HG03432 (cell line): ENCODE results near the gene GGACT.
"Not testable (repeated sequence)": the region's sequence is repeated elsewhere in the genome, so short reads cannot be mapped to it uniquely, and the experiment has no call there.

Experiments used
- ATAC-seq: cut with Tn5 transposase; IDR thresholded peaks from one replicate; pipeline ENCODE4 v1.9.1; 2021; ENCODE audit warnings: mild to moderate bottlenecking, moderate library complexity; ENCODE audit not compliant: unreplicated experiment

The GGACT gene

DNA sequence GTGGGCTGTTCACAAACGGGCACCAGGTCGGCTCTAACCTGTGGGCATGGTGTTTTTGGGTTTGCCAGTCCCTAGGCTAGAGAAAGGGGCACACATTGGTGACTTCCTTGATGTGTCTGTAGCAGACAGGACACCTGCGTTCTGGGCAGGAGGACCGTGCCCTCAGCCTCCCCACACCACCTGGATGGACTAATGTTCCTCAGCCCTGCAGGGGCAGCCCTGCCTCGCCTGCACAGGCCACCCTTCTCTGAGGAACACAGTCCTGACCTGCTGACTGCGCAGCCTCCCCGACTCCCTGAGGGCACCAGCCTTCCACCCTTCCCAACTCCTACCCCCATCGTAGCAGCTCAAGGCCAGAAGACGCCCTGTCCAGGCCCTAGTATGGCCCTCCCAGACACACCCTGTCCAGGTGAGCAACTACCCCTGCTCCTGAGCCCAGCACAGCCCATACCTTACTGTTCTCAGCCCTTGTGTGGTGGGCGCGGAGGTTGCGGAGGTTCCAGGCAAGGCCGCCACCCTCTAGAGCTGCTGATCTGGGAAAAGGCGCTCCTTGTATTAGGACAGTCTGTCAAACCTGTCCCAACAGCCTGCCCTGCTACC lies 55.7 kb downstream of the GGACT start:
- no peak for ATAC-seq

DNA sequence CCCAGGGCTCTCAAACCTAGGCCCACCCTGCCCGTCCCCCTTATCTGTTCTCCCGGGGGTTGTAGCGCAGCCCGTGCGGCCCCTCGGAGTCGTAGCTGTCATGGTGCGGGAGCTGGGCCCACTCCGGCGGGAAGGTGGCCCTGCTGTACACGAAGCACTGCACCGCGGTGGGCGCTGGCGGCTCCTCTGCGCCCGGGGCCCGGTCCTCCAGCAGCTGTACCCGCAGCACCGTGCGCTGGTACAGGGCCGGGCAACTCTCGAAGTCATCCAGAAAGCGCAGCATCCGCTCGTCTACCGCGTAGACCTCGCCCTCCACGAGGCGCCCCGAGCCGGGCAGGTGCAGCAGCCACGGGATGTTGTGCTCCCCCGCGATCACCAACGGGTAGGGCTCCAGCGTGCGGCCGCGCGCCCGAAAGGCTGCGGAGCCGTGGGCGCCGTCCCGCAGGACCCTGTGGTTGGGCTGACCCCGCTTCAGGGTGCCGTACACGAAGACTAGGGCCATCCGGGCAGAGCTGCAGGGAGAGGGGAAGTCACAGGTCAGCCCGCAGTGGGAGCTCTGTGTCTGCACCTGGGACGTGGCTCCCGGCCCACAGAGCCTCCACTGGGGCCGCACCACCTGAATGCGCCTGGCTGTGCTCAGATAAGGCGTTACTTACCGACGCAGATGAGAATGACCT lies 56.4 kb downstream of the GGACT start:
- ATAC-seq, result no peak

DNA sequence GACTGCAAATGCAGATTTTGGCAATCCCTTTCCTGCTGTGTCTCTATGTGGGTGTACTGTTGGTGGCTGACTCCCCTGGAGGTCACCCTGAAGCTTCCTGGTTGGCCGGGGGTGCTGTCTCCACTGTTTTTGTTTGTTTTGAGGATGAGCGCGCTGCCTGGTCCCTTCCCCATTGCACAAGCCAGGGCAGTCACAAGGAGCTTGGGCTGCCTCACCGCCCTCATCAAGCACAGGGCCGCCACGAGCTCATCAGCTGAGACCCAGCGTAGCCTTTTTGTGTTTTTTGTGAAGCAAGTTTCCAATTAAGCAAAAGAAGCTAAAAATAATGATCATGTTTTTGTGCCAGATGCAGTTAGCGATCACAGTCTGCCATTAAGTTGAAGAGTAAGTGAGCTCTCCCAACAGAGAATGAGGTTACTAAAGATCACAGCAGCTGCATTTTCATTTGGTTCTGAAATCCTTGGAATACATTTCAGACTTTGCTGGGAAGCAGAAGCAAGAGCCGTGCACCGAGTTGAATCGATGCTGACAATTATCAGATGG lies 57.8 kb downstream of the GGACT start:
- no peak for ATAC-seq

DNA sequence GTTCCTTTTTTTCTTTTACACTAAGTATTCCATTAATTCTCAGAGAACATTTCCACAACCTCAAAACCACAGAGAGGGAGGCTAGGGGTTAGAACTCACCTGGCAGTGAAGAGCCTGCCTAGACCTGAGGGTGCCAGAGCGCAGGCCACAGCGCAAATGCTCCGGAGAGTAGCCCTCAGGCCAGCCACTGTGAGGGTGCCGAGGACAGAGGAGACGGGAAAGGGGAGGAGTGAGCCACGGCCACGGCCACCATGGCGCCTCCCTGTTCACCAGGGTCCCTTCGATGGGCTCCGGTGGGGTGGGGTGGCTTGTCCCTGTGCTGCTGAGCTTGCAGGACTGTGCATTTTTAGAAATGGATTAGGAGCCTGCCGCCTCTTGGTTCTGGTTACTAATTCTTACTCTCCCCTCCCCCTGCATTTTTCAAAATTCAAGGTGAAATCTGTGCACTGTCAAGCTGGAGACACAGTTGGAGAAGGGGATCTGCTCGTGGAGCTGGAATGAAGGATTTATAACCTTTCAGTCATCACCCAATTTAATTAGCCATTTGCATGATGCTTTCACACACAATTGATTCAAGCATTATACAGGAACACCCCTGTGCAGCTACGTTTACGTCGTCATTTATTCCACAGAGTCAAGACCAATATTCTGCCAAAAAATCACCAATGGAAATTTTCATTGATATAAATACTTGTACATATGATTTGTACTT lies 58.8 kb downstream of the GGACT start:
- ATAC-seq, result no peak

DNA sequence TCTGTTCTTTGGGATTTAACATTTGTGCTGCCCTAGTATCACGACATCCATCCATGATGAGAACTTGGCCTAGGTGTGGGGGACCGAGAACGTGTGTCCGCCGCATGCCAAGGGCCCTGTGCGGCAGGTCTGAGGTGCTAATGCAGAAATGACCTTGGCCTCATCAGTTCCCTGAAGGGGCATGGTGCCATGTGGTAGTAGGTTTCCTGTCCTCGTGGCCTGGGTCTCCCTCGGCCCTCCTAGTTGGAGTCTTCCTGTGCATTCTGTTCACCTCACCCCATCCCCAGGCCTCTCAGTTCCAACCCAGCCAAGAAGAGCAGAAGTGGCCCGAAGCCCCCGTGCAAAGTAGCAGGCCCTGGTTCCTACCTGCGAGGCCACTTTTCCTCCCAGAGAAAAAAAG lies 59.8 kb downstream of the GGACT start:
- no peak for ATAC-seq

DNA sequence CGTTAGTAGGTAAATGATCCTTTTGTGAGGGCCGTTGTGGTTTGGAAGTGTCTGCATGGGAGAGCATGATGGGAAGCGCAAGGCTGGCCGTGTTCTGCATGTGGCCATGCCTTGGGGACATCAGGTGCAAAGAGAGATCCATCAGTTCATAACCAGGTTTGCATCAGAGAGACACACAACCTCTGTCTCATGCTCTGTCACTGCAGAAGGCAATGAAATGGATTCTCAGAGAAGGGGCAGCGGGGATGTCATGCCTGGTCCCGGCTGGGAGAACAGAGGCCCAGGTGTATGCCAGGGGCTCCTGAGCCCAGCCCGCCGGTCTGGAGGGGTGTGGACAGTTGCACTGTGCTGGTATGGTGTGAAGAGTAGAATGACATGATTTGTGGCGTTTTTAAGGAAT lies 60.2 kb downstream of the GGACT start:
- ATAC-seq, result no peak

DNA sequence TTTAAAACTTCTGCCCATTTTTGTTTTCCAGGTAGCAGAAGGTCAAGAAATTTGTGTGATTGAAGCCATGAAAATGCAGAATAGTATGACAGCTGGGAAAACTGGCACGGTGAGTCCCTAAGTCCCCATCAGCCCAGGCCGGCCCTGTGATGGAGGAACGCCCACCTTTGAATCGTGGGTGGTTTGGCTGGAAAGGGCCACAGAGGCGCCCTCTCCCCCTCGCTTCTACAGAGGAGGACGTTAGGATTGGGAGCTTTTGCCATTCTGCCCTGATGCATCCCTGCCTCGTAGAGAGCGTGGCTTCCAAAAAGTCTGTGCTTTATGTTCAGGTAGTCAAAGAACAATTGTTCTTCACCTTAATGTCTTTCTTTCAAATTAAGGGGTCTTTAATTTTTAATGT lies 60.9 kb downstream of the GGACT start:
- no peak for ATAC-seq

DNA sequence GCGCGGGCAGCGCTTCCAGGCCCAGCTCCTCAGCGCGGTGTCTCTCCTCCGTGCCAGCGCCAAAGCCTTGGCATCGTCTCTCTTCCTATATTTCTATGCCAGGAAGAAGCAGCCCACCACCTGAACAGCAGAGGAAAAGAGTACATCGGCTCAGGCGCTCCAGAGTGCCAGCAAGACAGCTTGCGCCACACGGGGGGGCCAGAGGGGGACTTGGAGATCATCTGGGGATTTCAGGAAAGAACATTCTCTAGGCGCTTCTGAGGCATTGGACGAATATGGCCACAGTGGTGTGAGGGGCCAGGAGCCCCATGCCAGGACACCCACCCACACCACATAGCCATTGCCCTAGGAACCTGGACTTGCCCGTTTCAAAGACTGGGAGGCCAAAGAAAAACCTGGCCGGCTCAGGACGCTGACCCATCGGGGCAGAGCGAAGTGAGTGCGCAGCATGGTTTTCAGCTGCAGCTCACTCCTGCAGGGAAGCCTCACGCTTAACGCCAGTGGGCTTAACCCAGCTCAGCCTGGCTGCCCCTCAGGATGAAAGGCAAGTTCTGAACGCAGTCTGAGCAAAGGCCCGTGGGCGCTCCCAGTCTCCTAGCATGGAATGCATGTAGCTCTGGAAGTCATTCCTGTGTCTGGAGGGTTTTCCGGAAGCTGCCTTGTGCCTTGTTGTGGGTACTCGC lies 62.1 kb downstream of the GGACT start:
- ATAC-seq, result no peak

DNA sequence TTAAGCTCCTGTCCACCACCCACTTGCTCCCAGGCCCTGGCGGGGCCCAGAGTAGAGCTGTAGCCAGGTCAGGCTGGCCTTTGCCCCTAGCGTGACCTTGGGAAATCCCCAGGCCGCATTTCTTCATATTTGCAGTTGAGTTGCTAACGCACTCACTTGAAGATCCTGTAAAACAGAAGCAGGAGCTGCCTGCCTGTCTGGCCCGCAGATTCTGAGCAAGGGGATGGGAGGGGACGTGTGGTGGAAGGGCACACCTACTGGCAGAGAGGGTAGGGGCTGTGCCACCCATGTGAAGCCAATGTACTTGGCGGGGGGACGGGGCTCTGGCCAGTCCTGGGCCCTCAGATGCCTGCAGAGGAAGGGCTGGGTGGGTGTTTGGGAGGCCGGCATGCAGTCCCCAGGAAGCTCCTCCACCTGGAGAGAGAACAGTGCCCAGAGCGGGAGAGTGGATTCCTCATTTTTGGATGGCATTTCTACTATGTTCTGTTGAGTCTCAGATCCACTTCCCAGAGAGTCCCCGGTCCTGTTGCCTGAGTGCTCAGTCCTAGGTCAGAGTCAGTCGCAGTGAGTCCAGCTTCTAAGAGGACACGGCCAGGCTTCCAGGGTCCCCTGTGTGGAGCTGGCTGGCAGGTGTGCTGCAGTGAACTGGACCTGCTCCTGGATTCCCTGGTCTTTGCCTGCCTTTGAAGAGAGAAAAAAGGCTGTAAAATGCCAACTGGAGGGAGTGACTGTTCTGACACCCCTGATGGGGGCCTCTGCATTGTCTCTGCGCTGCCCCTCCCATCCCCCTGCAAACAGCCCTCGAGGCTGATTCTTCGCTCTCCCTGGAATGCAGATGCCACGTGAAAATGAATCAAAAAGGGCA lies 62.9 kb downstream of the GGACT start:
- ATAC-seq, result no peak

DNA sequence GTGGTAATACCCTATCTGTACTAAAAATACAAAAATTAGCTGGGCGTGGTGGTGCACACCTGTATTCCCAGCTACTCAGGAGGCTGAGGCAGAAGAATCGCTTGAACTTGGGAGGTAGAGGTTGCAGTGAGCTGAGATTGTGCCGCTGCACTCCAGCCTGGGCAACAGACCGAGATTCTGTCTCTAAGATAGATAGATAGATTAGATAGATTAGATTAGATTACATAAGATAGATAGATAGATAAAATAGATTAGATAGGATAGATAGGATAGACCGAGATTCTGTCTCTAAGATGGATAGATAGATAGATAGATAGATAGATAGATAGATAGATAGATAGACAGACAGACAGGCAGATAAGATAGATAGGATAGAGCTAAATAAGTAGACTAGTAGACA lies 63.9 kb downstream of the GGACT start:
- ATAC-seq, result not testable (repeated sequence)

DNA sequence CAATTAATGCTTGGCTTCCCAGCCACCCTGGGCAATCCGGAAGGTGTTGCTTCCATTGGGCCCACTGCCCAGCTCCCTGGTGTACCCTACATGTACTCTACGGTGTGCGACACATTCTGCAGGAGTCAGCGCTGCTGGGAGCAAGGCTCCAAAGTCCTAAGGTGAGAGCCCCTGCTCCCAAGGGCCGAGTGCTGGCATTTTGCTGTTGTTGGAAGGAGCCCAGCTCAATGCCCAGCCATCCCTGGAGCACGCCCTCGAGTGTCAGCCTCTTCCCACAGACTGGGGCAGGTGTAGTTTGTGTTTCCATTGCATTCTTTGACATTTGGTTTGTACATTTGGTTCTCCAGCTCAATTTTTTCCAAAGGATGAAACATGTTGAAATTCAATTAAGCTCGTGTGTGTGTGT lies 64.6 kb downstream of the GGACT start:
- no peak for ATAC-seq

DNA sequence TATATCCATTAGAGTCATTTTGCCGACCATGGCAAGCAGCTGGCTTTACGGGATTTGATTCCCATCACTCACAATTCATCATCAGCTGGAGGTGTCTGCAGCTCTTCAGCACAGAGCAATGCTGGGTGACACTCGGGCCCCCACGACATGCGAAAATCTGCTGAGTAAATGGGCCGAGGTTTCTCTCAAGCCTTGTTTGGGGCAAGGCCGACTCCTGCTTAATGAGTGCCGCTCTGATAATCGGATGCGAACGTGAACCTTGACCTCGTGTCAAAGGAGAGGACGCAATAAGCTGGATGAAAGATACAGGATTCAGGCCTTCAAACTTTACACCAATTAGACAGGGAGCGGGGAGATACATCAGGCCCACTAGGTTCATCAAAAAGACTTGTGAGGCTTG lies 65.2 kb downstream of the GGACT start:
- no peak for ATAC-seq

DNA sequence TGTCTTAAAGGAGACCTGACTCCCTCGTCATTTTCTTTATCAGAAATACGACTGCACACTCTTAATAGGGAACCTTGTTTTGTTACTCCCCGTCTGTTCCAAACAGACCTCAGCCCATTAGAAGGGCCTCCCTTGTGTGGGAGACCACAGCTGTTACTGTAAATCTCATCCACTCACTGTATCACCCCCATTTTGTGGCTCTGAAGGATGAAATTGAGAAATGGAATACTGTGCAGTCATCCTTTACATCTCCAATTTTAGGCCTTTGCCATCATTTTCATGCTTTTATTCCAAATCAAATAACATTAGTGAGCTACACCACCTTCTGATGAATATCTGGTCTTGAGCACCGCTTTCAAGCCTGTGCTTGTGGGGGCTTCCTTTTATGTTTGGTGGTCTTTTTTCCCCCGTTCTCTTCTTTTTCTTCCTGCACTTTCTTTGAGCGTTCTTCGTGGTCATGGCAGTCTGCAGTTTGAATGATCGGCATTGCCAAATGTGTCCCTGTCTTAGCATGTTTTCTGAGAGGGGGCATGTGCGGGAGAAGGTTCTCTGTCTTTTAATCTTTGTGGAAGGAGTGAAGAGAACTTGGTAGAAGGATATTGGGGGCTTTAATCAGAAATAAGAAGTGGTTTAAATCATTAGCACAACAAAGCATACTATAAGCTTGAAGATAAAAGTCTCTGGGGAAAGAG lies 65.8 kb downstream of the GGACT start:
- no peak for ATAC-seq

DNA sequence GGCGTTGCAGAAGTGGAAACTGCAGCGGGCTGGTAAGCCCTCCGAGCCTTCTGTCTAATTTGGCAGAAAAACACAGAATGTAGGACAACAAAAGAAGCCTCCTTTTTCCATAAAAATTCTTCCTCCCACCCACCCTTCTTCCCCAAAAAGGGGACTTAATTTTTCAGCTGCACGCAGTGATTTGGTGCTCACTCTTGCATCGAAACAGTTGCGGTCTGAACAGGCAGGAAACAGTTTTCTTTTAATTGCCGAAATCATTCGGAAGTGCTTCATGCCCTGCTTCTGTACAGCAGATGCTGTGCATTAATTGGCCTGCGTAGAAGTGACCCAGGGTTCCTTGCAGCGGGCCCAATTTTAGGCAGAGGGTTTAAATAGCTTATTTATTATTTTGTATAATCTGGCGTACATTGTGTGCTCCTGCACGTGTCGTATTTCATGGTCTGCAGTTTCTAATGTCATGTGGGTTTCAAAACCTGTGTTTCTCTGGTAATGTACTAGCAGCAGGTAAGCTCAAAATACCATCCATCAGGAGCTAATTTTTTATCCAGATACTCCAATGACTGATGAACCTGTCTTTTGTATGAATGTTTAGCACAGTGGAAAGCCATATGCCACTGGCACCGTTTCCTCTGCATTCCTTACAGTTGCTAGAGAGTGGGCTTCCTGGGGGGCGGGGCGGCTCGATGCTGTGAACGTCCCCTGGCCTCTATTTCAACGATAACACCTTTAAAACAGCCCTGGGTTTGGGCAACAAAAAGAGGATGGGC lies 66.6 kb downstream of the GGACT start:
- no peak for ATAC-seq

DNA sequence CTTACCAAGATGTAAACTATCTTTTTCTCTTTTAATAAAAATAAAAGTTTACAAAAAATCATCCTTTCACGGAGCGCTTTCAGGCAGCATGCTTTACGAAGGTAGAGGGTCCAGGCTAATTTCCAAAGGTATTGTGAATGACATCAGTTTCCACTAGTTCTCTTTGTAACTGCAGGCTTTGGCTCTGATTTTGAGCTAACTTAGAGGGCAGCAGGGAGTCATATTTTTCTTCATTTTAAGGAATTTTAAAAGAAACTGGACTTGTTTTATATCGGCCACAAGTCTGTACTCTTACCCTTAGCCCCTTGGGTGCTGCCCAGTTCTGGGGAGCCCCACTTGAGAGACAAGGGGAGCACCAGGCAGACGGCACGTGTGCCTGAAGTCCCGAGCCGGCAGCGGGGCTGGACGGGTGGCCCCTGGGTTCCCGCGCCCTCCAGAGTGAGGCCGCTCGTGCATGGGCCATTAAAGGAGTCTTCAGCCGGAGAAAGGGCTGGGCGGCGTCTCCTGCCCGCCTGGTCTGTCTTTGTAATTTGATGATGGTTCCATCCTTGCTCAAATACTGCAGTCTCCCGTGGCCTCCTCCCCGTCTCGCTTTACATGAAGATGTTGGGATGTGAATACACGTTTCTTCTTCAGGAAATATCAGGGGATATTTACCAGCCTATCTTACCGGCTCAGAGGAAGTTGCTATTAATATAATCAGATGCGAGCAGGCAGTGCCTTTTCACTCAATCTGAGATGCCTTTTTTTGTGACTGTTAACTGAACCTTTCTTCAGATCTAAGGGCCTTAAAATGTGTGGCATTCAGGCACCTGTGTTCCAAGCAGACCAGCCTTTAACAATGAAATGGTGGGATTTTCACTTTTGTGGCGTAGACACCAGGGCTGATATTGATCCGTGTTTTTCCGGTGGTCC lies 67.4 kb downstream of the GGACT start:
- ATAC-seq, result no peak

DNA sequence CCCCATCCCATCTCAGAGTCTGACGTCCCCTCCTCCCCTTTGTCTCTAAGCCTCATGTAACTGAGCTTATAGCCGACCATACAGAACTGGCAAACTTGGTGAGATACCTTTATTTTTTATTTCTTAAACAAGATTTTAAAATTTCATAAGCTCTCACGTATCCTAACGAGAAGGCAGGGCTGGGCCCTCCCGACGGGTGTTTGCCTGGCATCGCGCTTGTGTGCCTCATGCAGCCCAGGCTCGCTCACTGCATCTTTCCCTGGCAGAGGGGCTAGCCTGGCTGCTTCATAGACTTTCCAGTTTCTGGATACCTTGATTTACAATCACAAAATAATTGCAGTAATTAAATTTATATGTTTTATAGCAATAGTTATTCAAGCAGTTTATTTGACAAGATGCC lies 69.0 kb downstream of the GGACT start:
- ATAC-seq, result no peak

DNA sequence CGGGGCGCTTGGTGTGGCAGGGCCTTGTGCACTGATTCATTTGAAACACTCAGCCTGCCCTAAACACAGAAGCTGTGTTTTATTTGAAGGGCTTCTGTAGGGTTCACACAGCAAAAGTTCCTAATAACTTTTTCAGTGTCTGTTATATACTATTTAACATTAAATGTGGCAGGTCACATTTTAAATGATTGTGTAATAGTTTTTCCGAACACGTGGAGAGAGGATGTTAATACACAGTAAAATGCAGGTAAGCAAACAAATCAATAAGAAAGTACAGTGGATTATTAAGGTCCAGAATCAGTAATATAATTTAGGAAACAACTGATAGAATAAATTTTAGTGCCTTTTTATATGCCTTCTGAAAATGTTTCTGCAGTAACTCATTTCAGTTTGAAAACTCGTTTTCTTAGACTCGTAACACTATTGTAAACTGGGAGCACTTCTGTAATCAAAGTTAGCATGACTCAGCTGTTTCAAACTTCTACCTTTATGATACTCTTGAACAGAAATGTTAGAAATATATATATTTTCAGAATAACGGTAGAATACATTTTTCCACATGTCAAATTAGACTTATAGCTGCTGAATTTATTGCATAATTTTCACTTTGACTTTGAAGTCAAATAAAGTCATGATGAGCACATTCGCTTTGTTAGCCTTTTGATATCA lies 70.1 kb downstream of the GGACT start:
- ATAC-seq, result no peak

DNA sequence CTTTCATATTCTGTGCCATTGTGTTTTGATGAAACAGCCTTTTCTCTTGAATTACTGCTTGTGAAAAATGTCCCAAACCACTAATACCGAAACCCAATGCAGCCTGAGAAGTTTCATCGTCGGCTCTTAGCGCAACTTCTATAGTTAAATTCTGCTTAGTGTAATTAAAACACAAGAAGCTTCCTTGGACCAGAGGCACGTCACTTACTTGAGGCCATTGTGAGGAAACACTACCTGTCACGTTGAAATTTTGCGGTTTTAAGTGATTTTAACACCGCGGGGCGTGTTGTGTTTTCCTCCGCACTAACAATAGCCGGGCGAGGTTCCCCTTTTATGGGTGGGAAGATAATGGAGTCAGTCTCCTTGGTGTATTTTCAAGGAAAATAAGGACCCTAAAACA lies 70.9 kb downstream of the GGACT start:
- no peak for ATAC-seq
